Large intestine (tissue), 3 donors: ENCODE measurements around the gene B9D2. TPM values are rescaled to one million over a fixed set of nuclear protein-coding genes. Genes with fewer than 3 reads are reported as not detected.

ENCODE experiments used
- DNase-seq, 2 donors: peaks; one replicate each; pipeline versions ENCODE4 v3.0.0 to v3.0.0-alpha.2; 2013
- H3K27ac ChIP-seq: one replicate; pipeline ENCODE4 v1.5.1; 2013; ENCODE audit warnings: low read length
- H3K27me3 ChIP-seq: 2 replicates; pipeline ENCODE4 v1.6.1; 2013; ENCODE audit warnings: low read length; ENCODE audit not compliant: control insufficient read depth, insufficient read depth
- H3K36me3 ChIP-seq: 2 replicates; pipeline ENCODE4 v1.6.1; 2013; ENCODE audit warnings: low read length; ENCODE audit not compliant: control insufficient read depth, insufficient read depth
- H3K4me1 ChIP-seq: one replicate; pipeline ENCODE4 v1.6.1; 2013; ENCODE audit warnings: low read length; ENCODE audit not compliant: control insufficient read depth, insufficient read depth
- H3K4me3 ChIP-seq: one replicate; pipeline ENCODE4 v1.5.1; 2013; ENCODE audit warnings: low read length
- H3K9me3 ChIP-seq: one replicate; pipeline ENCODE4 v1.6.1; 2013; ENCODE audit warnings: mild to moderate bottlenecking, low read depth, low read length, moderate library complexity; ENCODE audit not compliant: control insufficient read depth
- WGBS: methylation state at CpG from one replicate; pipeline ENCODE4 v1.1.5; 2013; ENCODE audit warnings: low lambda C conversion rate; ENCODE audit not compliant: insufficient coverage; 5-methylcytosine and 5-hydroxymethylcytosine counted together
- polyA plus RNA-seq: library from polyadenylated mRNA; unstranded; fragments of 120-200 nt; gene quantifications from one replicate; pipeline ENCODE4 v1.2.1, GENCODE V29; 2013

Gene B9D2
- polyA plus RNA-seq, 1 donor: 5.1 TPM

DNA sequence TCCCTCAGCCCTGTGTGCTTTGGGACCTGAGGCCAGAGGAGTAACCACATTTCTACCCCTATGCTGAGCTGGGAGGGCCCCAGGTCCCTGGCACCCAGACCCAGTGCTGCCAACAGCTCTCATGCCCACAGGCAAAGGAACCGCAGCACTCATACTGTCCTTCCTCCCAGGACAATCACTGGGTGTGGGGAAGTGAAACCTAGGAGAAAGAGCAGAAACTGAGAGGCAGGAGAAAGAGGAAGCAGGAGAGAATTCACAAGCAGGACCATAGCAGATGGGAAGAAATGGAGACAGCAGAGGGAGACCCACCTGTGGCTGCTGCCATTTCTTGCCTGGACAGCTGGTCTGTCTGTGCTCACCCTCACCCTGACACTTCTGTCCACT lies 35.1 kb downstream of the B9D2 start:
- Histone ChIP-seq H3K27me3 (peaks cover 41% of the 10 kb centered on the region), H3K36me3 (no peaks in the 10 kb centered on the region), H3K4me3 (no peak overlapping the region), H3K9me3 (peaks cover 6% of the 10 kb centered on the region), H3K4me1 (peaks cover 32% of the 10 kb centered on the region), H3K27ac (no peak overlapping the region)
- WGBS: no CpG with 5 or more reads among the region's 1 CpG
- DNase-seq: no peak

DNA sequence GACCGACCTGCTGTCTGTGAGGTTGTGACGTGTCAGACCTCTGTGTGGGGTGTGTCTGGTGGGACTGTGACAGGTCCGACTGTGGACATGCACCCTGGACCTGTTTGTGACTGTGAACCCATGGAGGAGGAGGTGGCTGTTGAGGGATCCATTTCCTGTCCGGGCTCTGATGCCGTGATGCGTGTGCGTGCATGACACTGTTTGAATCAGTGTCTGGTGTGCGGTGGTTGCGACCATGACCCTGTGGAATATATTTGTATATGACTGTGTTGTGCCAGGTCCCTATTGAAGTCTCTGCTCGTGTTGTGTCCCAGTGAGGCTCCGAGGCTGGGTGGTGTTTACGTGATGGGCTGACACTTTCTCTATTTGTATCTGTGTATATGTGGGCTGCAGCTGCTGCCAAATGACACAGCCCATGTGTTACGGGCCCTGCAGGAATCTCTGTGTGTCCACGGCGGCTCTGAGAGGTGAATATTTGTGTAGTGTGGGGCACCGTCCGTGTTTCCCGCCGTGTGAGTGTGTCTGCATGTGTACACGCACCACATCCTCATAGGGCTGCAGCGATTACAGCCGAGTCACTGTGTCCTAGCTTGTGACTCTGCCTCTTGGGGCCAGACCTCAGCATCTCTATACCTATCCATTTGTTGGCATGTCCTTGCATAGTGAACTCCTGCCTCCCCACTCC lies 35.6 kb downstream of the B9D2 start:
- no peak overlapping the region for H3K27ac ChIP-seq
- DNase-seq: no peak
- WGBS: no CpG with 5 or more reads among the region's 22 CpGs
- peaks cover 6% of the 10 kb centered on the region for H3K9me3 ChIP-seq
- no peak overlapping the region for H3K4me3 ChIP-seq
- peaks cover 35% of the 10 kb centered on the region for H3K4me1 ChIP-seq
- H3K27me3 ChIP-seq: peaks cover 41% of the 10 kb centered on the region
- no peaks in the 10 kb centered on the region for H3K36me3 ChIP-seq

DNA sequence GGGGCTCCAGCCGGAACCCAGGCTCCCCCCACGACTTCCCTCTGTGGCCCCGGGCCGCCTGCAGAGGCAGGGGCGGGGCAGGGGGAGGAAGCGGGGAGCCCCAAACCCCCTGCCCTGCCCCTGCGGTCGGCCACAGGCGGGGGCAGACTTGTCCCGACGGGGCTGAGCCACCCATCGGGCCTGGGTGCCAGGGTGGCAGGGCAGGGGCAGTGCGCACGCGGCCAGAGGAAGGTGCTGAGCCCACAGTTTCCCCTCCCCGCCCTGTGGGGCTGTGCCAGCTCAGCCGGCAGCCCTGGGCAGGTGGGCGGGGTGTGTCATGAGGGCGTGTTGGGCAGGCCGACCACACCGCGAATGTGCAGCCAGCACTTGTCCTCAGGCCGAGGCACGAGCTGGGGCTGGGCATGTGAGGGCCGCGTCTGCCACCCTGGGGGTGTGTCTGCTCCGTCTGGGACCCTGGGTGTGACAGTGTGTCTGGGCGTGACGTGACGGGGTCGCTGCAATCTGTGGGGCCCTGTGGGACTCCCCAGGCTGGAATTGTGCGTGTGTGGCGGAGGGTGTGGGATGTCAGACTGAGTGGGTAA lies 36.3 kb downstream of the B9D2 start:
- Histone ChIP-seq H3K27ac (no peak overlapping the region), H3K27me3 (peaks cover 41% of the 10 kb centered on the region), H3K4me3 (peak overlapping the region; percentile 30), H3K36me3 (peaks cover 3% of the 10 kb centered on the region), H3K9me3 (peaks cover 6% of the 10 kb centered on the region), H3K4me1 (peaks cover 40% of the 10 kb centered on the region)
- peak; percentile 62 to 75 for DNase-seq
- WGBS: no CpG with 5 or more reads among the region's 33 CpGs

DNA sequence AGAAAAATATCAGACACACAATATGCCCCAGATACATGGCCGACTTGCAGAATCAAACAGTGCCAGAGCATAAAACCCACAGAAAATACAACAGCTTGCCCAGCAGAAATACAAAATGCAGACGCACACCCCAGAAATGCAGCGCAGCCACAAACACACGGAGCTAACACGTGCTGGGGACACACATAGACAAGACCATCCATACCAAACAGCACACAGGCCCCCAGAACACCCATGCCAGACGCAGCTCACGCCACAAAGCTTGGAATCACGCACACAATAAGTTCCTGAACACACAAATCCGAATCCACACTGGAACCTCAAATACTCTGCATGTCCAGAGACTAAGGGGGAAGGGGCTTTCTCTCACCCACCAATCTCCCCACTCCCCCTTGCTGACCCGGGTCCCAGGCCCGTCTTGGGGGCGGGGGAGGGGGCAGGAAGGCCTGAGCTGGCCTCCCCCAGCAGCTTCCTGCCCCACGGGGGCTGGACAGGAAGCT lies 36.8 kb downstream of the B9D2 start:
- Histone ChIP-seq H3K27me3 (peaks cover 38% of the 10 kb centered on the region), H3K4me1 (peaks cover 40% of the 10 kb centered on the region), H3K27ac (no peak overlapping the region), H3K4me3 (peak overlapping the region; percentile 30), H3K36me3 (peaks cover 8% of the 10 kb centered on the region), H3K9me3 (peaks cover 6% of the 10 kb centered on the region)
- WGBS: no CpG with 5 or more reads among the region's 13 CpGs
- DNase-seq: no peak

DNA sequence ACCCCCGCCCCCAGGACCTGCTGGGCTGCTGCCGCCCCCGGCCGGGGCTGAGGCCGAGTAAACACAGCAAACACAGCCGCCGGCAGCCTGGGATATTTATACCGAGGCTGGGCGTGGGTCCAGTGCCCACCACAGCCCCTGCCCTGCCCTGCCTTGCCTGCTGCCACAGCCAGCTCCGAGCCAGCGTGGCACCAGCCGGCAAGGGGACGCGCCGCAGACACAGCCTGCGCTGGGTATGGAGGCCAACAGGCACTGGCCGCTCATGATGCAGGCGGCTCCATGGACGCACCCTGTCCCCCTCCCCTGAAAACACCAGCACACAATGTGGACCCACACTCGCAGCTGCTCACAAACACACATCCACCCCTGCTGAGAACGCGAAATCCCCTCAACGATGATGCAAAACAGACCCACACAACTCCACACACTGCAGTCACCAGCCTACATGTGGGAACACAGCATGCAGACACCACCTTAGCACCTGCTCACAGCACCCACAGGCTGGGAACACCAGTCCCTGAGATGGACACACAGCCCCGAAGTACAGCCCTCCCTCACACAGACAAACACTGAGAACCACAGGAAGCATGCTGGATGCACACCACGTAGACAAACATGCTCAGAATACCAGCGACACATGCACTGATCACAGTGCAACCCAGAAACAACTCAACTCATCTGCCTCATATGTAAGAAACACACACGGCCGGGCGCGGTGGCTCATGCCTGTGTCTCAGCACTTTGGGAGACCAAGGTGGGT lies 37.8 kb downstream of the B9D2 start:
- peak in 1 of 2 donors; percentile 48 for DNase-seq

DNA sequence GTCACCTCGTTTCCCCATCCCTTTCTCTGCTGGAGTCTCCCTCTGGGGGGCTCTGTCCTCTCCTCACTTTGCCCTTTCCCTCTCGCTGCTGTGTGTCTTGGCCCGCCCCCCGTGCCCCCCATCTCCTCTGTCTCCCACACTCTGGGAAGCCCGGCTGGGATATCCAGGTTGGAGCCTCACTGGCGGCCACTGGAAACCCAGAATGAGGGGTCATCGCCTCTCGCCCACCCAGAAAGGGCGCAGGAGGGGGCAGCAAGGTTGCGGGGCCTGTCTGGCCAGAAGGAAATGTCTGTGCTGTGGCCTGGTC lies 38.4 kb downstream of the B9D2 start:
- H3K4me3 ChIP-seq: peak overlapping the region; percentile 21
- peaks cover 28% of the 10 kb centered on the region for H3K27me3 ChIP-seq
- peaks cover 40% of the 10 kb centered on the region for H3K4me1 ChIP-seq
- DNase-seq: no peak
- WGBS: 0% methylated on average over 1 of the region's 10 CpGs
- H3K9me3 ChIP-seq: peaks cover 6% of the 10 kb centered on the region
- peak overlapping the region; percentile 28 for H3K27ac ChIP-seq
- H3K36me3 ChIP-seq: peaks cover 24% of the 10 kb centered on the region

More for the DNA sequence above, 37.8 kb downstream of the B9D2 start:
- Histone ChIP-seq H3K4me3 (peak overlapping the region; percentile 21), H3K27ac (peak overlapping the region; percentile 28), H3K36me3 (peaks cover 18% of the 10 kb centered on the region), H3K9me3 (peaks cover 6% of the 10 kb centered on the region), H3K4me1 (peaks cover 40% of the 10 kb centered on the region), H3K27me3 (peaks cover 28% of the 10 kb centered on the region)
- no CpG with 5 or more reads among the region's 30 CpGs for WGBS

DNA sequence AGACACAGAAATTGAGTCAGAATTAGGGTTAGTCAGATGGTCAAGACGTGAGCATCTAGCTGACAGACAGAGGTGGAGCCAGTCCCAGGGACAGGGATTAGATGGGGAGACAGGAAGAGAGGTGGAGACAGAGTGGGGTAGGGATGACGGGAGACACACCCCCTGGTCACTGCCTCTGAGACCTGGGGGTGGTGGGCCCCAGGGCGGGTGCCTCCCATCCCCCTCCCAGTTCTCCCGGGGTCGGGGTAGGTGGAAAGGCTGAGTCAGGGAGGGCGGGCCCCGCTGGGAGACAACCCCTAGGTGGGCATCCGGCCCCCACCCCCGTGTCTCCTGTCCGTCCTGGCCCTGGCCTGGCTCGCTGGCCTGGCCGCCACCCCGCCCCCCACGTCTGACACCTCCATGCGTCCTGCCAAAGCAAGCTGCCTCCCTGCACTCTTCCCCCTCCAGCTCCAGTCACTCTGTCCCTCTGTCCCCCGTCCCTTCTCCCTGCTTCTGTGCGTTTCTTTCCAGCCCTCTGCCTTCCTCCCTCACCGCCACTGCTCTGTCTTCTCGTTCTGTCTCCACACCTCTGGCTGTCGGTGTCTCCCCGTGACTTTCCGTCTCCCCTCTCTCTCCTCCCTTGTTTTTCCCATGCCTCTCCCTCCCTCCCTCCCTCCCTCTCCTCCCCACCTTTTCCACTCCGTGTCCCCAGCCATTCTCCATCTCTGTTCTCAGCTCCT lies 38.9 kb downstream of the B9D2 start:
- H3K27ac ChIP-seq: peak overlapping the region; percentile 28
- WGBS: 2% methylated on average over 6 of the region's 23 CpGs
- peaks cover 26% of the 10 kb centered on the region for H3K27me3 ChIP-seq
- peaks cover 29% of the 10 kb centered on the region for H3K36me3 ChIP-seq
- H3K4me1 ChIP-seq: peaks cover 40% of the 10 kb centered on the region
- peak in 1 of 2 donors; percentile 47 for DNase-seq
- peak overlapping the region; percentile 1 for H3K4me3 ChIP-seq
- H3K9me3 ChIP-seq: peaks cover 6% of the 10 kb centered on the region

DNA sequence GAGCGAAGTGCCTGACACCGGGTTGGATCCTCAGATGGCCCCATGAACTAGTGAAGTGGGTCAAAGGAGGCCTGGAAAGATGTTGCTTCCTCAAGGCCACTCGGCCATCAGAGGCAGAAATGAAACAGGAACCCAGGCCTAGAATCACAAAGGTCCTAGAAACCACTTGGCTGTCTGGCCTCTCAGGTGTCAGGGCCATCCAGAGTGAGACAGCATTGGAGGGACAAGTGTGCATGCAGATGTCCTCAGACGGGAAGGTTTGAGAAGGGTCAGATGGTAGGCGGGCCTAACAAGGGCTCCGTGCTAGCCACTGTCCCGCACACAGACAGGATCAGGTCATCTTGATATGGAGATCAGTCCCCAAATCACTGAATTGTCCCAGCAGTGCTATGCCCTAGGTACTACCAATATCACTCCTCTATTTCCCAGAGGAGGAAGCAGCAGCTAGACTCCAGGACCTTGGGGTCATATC lies 39.7 kb downstream of the B9D2 start:
- Histone ChIP-seq H3K27ac (no peak overlapping the region), H3K36me3 (peaks cover 37% of the 10 kb centered on the region), H3K4me1 (peaks cover 40% of the 10 kb centered on the region), H3K27me3 (peaks cover 26% of the 10 kb centered on the region), H3K9me3 (peaks cover 6% of the 10 kb centered on the region), H3K4me3 (no peak overlapping the region)
- DNase-seq: no peak
- WGBS: no CpG with 5 or more reads among the region's 7 CpGs

DNA sequence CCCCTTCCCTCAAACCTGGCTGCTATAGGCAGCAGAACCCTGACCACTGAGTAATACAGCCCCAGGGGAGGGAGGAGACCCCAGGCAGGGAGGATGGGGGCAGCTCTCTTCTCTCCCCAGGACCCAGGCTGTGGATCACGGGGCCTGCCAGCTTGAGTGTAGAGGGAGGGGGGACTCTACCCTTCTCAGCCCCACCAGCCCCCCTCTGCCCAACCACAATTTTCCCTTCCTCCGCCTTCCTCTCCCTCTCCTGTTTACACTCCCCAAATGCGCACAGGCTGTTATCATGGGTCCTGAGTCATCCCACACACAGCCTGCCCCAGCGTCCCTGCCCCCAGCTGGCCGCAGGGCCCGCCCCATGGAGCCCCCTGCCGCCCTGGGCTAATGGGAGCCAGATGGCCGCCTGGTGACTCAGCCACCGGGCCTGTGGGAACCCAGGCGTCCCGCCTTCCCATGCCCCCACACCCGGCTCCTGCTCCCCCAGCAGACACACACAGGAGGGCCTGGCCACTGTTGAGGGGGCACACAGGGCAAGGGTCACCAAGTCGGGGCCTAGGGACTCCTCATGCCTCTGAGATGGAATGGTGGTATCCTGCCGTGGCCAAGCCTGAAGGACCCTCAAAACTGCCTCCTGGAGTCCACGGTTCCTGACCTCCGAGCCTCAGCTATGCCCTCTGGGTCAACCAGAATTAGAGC lies 40.4 kb downstream of the B9D2 start:
- Histone ChIP-seq H3K4me1 (peaks cover 40% of the 10 kb centered on the region), H3K9me3 (peaks cover 6% of the 10 kb centered on the region), H3K27ac (no peak overlapping the region), H3K36me3 (peaks cover 44% of the 10 kb centered on the region), H3K4me3 (no peak overlapping the region), H3K27me3 (peaks cover 26% of the 10 kb centered on the region)
- DNase-seq: no peak
- no CpG with 5 or more reads among the region's 16 CpGs for WGBS
